ENCODE results near the gene ALKBH8. TPM values are rescaled to one million over a fixed set of nuclear protein-coding genes. Genes with fewer than 3 reads are reported as not detected.

ALKBH8 gene
- total RNA-seq (10 to 100 TPM in 1 of 2 donors, 1 to 10 TPM in 1; 7.8 to 12.1 TPM), polyA plus RNA-seq (ENCODE audit: insufficient read depth, low read depth, low replicate concordance) (5.3 TPM)
- long read RNA-seq, donor 1, full-length matches to known transcripts = 1 of 1 reads
- long read RNA-seq, donor 1, partial matches to known transcripts = 0 of 1 reads
- long read RNA-seq, donor 1, other reads (novel, unspliced or antisense) = 0 of 1 reads
- long read RNA-seq, donor 2, full-length matches to known transcripts = 3 of 3 reads
- long read RNA-seq, donor 2, partial matches to known transcripts = 0 of 3 reads
- long read RNA-seq, donor 2, other reads (novel, unspliced or antisense) = 0 of 3 reads

GRCh38 chr11:107565219-107565937 is at the start of gene ALKBH8:
ALKBH8 (minus strand) TSS chr11:107565735; CDS start chr11:107560893, 4,842 bp downstream.
- no peak for TF ChIP-seq POLR2A (IDR thresholded peaks at IDR 0.05)
- 0% methylated on average over 23 to 32 of the region's 32 CpGs for WGBS, 2 donors
- peaks cover 31% of the 10 kb centered on the region for H3K4me1 ChIP-seq
- no peaks in the 10 kb centered on the region for H3K9me3 ChIP-seq
- peak; percentile 91 for DNase-seq
- no peaks in the 10 kb centered on the region for H3K27me3 ChIP-seq
- peak within 1 kb of the TSS; percentile 85 to 93 for H3K4me3 ChIP-seq
- intact Hi-C loops (cut with DNase I; ENCODE audit: low total_unique reads) = no loop called here
- peak within 1 kb of the TSS; percentile 81 to 82 for H3K27ac ChIP-seq
- no peaks in the 10 kb centered on the region for H3K36me3 ChIP-seq (ENCODE audit: low read depth, missing control alignments)

GRCh38 chr11:107612445-107612844 is 46.9 kb upstream of the ALKBH8 start:
- H3K4me1 ChIP-seq = no peaks in the 10 kb centered on the region
- WGBS, 2 donors = 84 to 99% methylated on average over 2 of the region's 2 CpGs
- no peak for DNase-seq
- no peak for TF ChIP-seq POLR2A (IDR thresholded peaks at IDR 0.05)
- no peak for TF ChIP-seq CTCF (IDR thresholded peaks at IDR 0.05)
- H3K4me3 ChIP-seq = no peak overlapping the region
- H3K9me3 ChIP-seq = no peaks in the 10 kb centered on the region
- intact Hi-C loops (cut with DNase I; ENCODE audit: low total_unique reads) = no loop called here
- no peak overlapping the region for H3K27ac ChIP-seq
- no peaks in the 10 kb centered on the region for H3K36me3 ChIP-seq (ENCODE audit: low read depth, missing control alignments)
- no peaks in the 10 kb centered on the region for H3K27me3 ChIP-seq

GRCh38 chr11:107609400-107610218 is 44.1 kb upstream of the ALKBH8 start:
- Histone ChIP-seq H3K4me1 (no peaks in the 10 kb centered on the region), H3K4me3 (no peak overlapping the region), H3K36me3 (ENCODE audit: low read depth, missing control alignments) (no peaks in the 10 kb centered on the region), H3K9me3 (no peaks in the 10 kb centered on the region), H3K27ac (no peak overlapping the region), H3K27me3 (no peaks in the 10 kb centered on the region)
- no peak for TF ChIP-seq POLR2A (IDR thresholded peaks at IDR 0.05)
- no peak for DNase-seq
- intact Hi-C loops (cut with DNase I; ENCODE audit: low total_unique reads) = no loop called here
- WGBS, 2 donors = 77 to 78% methylated on average over 10 of the region's 10 CpGs

- TF ChIP-seq CTCF (IDR thresholded peaks at IDR 0.05) = no peak
- no peak for TF ChIP-seq POLR2A (IDR thresholded peaks at IDR 0.05)
- no peaks in the 10 kb centered on the region for H3K36me3 ChIP-seq (ENCODE audit: low read depth, missing control alignments)
- H3K27ac ChIP-seq = no peak overlapping the region
- no peaks in the 10 kb centered on the region for H3K9me3 ChIP-seq
- no peak for DNase-seq
- intact Hi-C loops (cut with DNase I; ENCODE audit: low total_unique reads) = no loop called here
- no peaks in the 10 kb centered on the region for H3K27me3 ChIP-seq
- WGBS, 2 donors = 40 to 43% methylated on average over 2 of the region's 2 CpGs
- no peak overlapping the region for H3K4me3 ChIP-seq
- no peaks in the 10 kb centered on the region for H3K4me1 ChIP-seq
These were observed 43.3 kb upstream of the ALKBH8 start for GRCh38 chr11:107608809-107609208.

GRCh38 chr11:107606141-107606540 is 40.6 kb upstream of the ALKBH8 start:
- intact Hi-C loops (cut with DNase I; ENCODE audit: low total_unique reads) = no loop called here
- TF ChIP-seq CTCF (IDR thresholded peaks at IDR 0.05) (no peak), POLR2A (IDR thresholded peaks at IDR 0.05) (no peak)
- Histone ChIP-seq H3K4me1 (no peaks in the 10 kb centered on the region), H3K36me3 (ENCODE audit: low read depth, missing control alignments) (no peaks in the 10 kb centered on the region), H3K27me3 (no peaks in the 10 kb centered on the region), H3K27ac (no peak overlapping the region), H3K9me3 (no peaks in the 10 kb centered on the region), H3K4me3 (no peak overlapping the region)
- DNase-seq = no peak
- 85 to 87% methylated on average over 3 of the region's 3 CpGs for WGBS, 2 donors
